HepG2 (cell line): ENCODE results near the gene SEH1L.

Experiments
- CTCF ChIP-seq: sonication (generic); formaldehyde crosslinking; IDR thresholded peaks from 2 replicates; pipeline ENCODE4 v1.5.0; 2020; ENCODE audit warnings: mild to moderate bottlenecking, missing genetic modification reagents, moderate library complexity
- DPF2 ChIP-seq: sonication (generic); formaldehyde crosslinking; IDR thresholded peaks from 2 replicates; pipeline ENCODE4 v1.4.0; 2020; ENCODE audit warnings: mild to moderate bottlenecking, low read depth, missing genetic modification reagents, borderline replicate concordance
- E2F5 ChIP-seq: sonication (generic); formaldehyde crosslinking; conservative IDR thresholded peaks from 2 replicates; pipeline ENCODE4 v1.4.0; 2020; ENCODE audit warnings: missing genetic modification reagents
- JUNB ChIP-seq: sonication (generic); formaldehyde crosslinking; IDR thresholded peaks from 2 replicates; pipeline ENCODE4 v1.8.0; 2022; ENCODE audit warnings: missing genetic modification reagents, mild to moderate bottlenecking, borderline replicate concordance
- NR3C1 ChIP-seq: sonication (generic); formaldehyde crosslinking; IDR thresholded peaks from 2 replicates; pipeline ENCODE4 v1.4.0; 2020; ENCODE audit warnings: missing genetic modification reagents
- POLR2A ChIP-seq, 2 experiments: IDR thresholded peaks; 2 replicates each; pipeline ENCODE4 v1.6.1; 2011; ENCODE audit warnings: low read depth in 2 of 2, low read length in 2 of 2, mild to moderate bottlenecking in 1 of 2, moderate library complexity in 1 of 2; ENCODE audit not compliant: insufficient read depth in 1 of 2
- SRF ChIP-seq: IDR thresholded peaks from 2 replicates; pipeline ENCODE4 v1.6.1; 2011; ENCODE audit warnings: mild to moderate bottlenecking, low read depth, low read length, moderate library complexity
- TAF1 ChIP-seq: sonication (generic); formaldehyde crosslinking; IDR thresholded peaks from 2 replicates; pipeline ENCODE4 v1.4.0; 2020; ENCODE audit warnings: missing genetic modification reagents
- ZBTB21 ChIP-seq: sonication (generic); formaldehyde crosslinking; IDR thresholded peaks from 2 replicates; pipeline ENCODE4 v1.4.0; 2020; ENCODE audit warnings: missing genetic modification reagents
- ZBTB7B ChIP-seq: sonication (generic); formaldehyde crosslinking; IDR thresholded peaks from 2 replicates; pipeline ENCODE4 v1.4.0; 2020; ENCODE audit warnings: missing genetic modification reagents
- ZNF180 ChIP-seq: sonication (generic); formaldehyde crosslinking; IDR thresholded peaks from 2 replicates; pipeline ENCODE4 v1.4.0; 2020; ENCODE audit warnings: low read depth, missing genetic modification reagents, borderline replicate concordance
- ZNF740 ChIP-seq: sonication (generic); formaldehyde crosslinking; IDR thresholded peaks from 2 replicates; pipeline ENCODE4 v1.4.0; 2020; ENCODE audit warnings: missing genetic modification reagents
- TF ChIP-seq, protein P1 (sequence below): sonication (generic); formaldehyde crosslinking; IDR thresholded peaks from 2 replicates; pipeline ENCODE4 v1.4.0; 2020; ENCODE audit warnings: missing genetic modification reagents
- TF ChIP-seq, protein P2 (sequence below): sonication (generic); formaldehyde crosslinking; IDR thresholded peaks from 2 replicates; pipeline ENCODE4 v1.4.0; 2020; ENCODE audit warnings: missing genetic modification reagents

DNA sequence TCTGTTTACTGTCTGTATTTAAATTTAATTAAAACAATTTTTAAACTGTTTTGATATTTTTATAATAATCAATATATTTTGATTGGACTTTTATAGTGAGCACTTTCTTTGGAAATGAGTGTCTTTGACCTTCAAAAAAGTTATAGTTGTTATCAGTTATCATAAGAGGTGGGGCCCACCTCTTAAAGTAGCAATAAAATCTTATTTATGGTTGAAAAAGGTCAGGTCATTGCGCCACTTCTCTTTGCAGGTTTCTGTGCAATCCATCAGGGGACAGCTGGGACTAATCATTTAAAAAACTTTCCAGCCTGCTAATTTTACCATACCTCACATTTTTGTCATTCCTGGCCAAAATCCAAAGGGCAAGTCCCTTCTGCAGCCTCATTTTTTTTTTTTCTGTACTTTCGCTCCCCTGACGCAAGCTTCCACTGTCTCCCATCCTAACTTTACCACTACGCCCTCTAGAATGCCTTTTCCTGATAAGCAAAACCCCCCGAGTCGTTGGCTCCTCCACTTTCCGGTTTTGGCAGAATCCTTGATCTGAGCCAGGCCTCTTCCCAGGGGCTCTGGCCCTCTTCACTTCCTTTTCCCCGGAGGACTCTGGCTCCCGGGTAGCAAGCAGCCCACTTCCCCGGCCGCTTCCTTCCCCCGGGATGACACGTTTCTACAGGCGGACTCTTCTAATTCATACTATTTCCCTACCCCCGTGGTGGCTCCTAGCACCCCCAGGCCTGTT, 1.1 kb upstream of the SEH1L start:
- peak in 1 of 2 experiments; percentile 75; a peak in 2 of 4 replicates for TF ChIP-seq POLR2A (IDR thresholded peaks at IDR 0.05; ENCODE audit: insufficient read depth in 1 of 2, low read depth in 2 of 2, low read length in 2 of 2)
- TF ChIP-seq ZBTB7B (CRISPR knock-in tag): peak; percentile 86; the same call in 1 of the 2 replicates
- no peak for TF ChIP-seq TAF1 (CRISPR knock-in tag)
- TF ChIP-seq, protein P1, sequence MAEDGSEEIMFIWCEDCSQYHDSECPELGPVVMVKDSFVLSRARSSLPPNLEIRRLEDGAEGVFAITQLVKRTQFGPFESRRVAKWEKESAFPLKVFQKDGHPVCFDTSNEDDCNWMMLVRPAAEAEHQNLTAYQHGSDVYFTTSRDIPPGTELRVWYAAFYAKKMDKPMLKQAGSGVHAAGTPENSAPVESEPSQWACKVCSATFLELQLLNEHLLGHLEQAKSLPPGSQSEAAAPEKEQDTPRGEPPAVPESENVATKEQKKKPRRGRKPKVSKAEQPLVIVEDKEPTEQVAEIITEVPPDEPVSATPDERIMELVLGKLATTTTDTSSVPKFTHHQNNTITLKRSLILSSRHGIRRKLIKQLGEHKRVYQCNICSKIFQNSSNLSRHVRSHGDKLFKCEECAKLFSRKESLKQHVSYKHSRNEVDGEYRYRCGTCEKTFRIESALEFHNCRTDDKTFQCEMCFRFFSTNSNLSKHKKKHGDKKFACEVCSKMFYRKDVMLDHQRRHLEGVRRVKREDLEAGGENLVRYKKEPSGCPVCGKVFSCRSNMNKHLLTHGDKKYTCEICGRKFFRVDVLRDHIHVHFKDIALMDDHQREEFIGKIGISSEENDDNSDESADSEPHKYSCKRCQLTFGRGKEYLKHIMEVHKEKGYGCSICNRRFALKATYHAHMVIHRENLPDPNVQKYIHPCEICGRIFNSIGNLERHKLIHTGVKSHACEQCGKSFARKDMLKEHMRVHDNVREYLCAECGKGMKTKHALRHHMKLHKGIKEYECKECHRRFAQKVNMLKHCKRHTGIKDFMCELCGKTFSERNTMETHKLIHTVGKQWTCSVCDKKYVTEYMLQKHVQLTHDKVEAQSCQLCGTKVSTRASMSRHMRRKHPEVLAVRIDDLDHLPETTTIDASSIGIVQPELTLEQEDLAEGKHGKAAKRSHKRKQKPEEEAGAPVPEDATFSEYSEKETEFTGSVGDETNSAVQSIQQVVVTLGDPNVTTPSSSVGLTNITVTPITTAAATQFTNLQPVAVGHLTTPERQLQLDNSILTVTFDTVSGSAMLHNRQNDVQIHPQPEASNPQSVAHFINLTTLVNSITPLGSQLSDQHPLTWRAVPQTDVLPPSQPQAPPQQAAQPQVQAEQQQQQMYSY (CRISPR knock-in tag): 0 out of 2 replicates have a peak, but pooled peaks have one; percentile 13
- no peak for TF ChIP-seq ZBTB21 (CRISPR knock-in tag)
- no peak for TF ChIP-seq DPF2 (CRISPR knock-in tag)
- no peak for TF ChIP-seq SRF
- no peak for TF ChIP-seq ZNF180 (CRISPR knock-in tag)
- TF ChIP-seq, protein P2, sequence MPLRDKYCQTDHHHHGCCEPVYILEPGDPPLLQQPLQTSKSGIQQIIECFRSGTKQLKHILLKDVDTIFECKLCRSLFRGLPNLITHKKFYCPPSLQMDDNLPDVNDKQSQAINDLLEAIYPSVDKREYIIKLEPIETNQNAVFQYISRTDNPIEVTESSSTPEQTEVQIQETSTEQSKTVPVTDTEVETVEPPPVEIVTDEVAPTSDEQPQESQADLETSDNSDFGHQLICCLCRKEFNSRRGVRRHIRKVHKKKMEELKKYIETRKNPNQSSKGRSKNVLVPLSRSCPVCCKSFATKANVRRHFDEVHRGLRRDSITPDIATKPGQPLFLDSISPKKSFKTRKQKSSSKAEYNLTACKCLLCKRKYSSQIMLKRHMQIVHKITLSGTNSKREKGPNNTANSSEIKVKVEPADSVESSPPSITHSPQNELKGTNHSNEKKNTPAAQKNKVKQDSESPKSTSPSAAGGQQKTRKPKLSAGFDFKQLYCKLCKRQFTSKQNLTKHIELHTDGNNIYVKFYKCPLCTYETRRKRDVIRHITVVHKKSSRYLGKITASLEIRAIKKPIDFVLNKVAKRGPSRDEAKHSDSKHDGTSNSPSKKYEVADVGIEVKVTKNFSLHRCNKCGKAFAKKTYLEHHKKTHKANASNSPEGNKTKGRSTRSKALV (CRISPR knock-in tag): no peak; the same call in 1 of the 2 replicates
- TF ChIP-seq E2F5 (CRISPR knock-in tag): no peak
- no peak for TF ChIP-seq JUNB (CRISPR knock-in tag)
- TF ChIP-seq NR3C1 (CRISPR knock-in tag): no peak
- peak; percentile 49 for TF ChIP-seq CTCF (CRISPR knock-in tag)
- no peak for TF ChIP-seq ZNF740 (CRISPR knock-in tag)
